Stomach (tissue), 4 donors: ENCODE results near the gene PITPNB.

Source experiments
- EP300 ChIP-seq: sonication (generic); formaldehyde crosslinking; IDR thresholded peaks from one replicate; pipeline ENCODE4 v1.6.1; 2017; ENCODE audit warnings: antibody characterized with exemption
- TF ChIP-seq, protein P1 (sequence below), 7 experiments: fragments of 450-650 bp in 4 of 7; fragments of 200-600 bp in 3 of 7; sonication (generic) in 3 of 7; IDR thresholded peaks; one replicate each; pipeline ENCODE4 v1.5.1; 2016 to 2019; ENCODE audit warnings: antibody characterized with exemption in 7 of 7, control low read depth in 2 of 7, mild to moderate bottlenecking in 1 of 7

DNA sequence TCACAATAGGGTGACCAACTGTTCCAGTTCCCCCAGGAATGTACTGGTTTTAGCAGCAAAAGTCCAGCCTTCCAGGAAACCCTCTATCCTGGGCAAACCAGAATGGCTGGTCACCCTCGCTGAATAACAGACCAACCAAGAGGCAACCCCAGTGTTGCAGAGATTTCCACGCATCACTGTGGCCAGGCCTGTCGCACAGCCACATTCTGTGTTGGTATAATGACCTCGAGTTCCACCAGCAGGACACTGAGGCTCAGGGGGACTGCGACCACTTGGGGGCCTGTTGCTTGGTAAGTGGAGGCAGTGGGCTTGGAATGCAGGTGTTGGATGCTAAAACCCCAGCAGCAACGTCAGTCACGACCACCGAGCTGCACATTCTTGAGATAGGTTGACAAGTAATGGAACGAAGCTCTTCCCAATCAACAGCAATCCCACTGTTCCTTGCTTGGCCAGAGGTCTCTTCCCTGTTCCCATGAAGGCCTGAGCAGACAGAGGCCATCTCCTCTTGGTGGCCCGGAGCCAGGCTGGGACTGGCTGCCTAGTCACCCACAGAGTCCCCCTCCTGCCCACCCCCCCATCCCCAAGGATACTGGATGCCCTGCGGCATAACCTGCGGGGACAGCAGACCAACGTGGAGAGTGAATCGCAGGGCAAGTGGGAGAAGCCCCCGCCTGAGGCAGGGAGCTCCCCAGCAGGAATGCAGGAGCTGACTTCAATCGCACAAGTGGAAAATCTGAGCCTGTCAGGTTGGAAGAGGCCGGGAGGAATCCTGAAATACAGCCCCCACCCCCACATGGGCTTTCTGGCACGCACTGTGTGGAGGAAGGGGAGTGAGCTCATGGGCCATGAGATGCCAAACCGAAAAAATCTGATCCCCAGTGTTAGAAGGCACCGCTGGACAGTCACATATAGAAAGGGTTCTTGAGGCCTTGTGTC, 74.1 kb downstream of the PITPNB start:
- TF ChIP-seq, protein P1, sequence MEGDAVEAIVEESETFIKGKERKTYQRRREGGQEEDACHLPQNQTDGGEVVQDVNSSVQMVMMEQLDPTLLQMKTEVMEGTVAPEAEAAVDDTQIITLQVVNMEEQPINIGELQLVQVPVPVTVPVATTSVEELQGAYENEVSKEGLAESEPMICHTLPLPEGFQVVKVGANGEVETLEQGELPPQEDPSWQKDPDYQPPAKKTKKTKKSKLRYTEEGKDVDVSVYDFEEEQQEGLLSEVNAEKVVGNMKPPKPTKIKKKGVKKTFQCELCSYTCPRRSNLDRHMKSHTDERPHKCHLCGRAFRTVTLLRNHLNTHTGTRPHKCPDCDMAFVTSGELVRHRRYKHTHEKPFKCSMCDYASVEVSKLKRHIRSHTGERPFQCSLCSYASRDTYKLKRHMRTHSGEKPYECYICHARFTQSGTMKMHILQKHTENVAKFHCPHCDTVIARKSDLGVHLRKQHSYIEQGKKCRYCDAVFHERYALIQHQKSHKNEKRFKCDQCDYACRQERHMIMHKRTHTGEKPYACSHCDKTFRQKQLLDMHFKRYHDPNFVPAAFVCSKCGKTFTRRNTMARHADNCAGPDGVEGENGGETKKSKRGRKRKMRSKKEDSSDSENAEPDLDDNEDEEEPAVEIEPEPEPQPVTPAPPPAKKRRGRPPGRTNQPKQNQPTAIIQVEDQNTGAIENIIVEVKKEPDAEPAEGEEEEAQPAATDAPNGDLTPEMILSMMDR (IDR thresholded peaks at IDR 0.05) = no peak
- no peak for TF ChIP-seq EP300
